GM19438 (cell line): ENCODE data around the gene USP38.
"Not testable (repeated sequence)": the region's sequence is repeated elsewhere in the genome, so short reads cannot be mapped to it uniquely, and the experiment has no call there.

Experiments
- ATAC-seq: cut with Tn5 transposase; IDR thresholded peaks from one replicate; pipeline ENCODE4 v1.9.1; 2021; ENCODE audit warnings: low read depth; ENCODE audit not compliant: unreplicated experiment

USP38 gene

DNA sequence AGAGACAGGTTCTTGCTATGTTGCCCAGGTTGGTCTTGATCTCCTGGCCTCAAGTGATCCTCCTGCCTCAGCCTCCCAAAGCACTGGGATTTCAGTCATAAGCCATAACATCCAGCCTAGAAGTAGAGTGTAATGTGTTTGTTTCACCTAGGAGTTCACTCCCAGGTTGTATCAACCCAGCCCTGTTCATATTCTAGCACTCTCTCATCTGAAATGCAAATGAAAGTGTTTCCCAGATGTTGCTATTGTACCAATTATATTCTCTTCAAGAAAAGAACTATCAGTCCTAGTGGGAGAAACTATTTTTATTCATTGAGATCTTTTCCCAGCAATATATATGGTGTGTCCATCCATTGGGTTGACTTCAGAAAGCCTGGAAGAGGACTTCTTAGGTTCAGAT is 72.6 kb downstream of the USP38 start:
- ATAC-seq, result no peak

DNA sequence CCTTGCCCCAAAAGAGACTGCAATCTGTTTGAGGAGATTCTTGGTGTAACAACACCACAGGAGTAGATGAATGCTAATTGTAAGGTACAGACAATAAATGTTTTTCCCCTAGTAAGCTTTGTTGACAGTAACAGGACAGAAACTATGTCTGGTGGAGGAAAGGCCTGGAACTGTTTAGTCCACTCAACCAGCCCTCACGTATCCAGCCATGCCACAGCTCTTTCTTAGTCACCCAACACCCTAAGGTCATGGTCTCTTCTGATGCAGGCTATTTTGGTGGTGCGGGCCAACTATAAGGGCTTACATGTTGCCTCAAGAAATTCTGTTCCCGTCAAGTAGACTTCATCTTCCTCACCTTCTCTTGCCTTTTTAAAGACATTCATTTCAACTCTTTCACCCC is 76.0 kb downstream of the USP38 start:
- no peak for ATAC-seq

DNA sequence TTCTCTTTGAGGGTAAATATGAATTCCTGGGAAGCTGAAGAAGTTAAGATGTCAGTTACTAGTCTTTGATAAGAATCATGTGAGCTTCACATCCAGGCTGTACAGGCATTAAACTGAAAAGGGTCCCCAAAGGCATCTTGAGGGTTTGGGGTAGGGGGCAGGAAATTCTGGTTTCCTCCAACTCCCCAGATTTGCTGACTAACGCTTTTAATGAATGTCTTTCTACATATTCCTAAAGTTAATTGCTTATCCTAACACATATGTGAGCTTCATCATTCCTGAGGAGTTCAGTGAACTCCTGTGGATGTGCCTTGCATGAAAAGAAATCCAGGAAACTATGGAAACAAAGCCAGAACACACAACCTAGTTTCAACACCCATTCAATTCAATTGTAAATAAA is 78.1 kb downstream of the USP38 start:
- ATAC-seq, result no peak

DNA sequence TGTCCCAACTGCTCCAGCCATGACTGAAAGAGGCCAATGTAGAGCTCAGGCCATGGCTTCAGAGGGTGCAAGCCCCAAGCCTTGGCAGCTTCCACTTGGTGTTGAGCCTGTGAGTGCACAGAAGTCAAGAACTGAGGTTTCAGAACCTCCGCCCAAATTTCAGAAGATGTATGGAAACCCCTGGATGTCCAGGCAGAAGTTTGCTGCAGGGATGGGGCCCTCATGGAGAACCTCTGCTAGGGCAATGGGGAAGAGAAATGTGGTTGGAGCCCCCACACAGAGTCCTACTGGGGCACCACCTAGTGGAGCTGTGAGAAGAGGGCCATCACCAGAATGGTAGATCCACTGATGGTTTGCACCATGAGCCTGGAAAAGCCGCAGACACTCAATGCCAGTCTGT is 83.0 kb downstream of the USP38 start:
- ATAC-seq, result not testable (repeated sequence)

DNA sequence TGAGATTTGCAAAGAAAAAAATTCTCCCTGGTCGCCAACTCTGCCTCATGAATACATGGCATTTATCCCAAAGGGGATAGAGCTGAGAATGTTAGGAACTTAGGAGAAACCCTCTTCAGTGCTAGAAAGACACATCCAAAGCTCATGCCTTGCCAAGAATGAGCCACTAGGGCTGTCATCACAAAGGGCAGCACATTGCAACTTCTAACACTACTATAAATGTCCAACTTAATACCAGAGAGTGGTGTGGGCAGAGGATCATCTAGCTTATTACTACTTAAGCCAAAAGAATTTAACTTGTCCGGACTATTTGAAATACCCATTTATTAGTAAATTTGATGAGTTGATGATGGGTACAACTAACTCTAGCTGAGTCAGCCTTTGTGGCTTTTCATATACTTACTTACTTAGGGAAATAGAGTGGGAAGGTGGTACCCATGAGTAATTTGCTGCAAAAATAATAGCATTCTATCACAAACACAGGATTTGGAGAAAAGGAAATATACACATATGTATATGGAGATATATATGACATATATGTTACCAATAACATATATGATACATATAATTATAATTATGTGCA is 85.6 kb downstream of the USP38 start:
- no peak for ATAC-seq
